ENCODE measurements around the gene TIAM1. TPM values are rescaled to one million over a fixed set of nuclear protein-coding genes. Genes with fewer than 3 reads are reported as not detected.

The TIAM1 gene
- total RNA-seq, 2 experiments from 2014 or later = 15.0 to 25.1 TPM

- no peaks in the 10 kb centered on the region for H3K4me1 ChIP-seq (ENCODE audit: insufficient read depth, low read length, poor library complexity, severe bottlenecking)
- H3K9me3 ChIP-seq (ENCODE audit: low read length) = no peaks in the 10 kb centered on the region
- CTCF ChIA-PET (ENCODE audit: unreplicated experiment) = no interaction called here
- no TSS peak for BruUV-seq (replicated peaks)
- no peak for DNase-seq (ENCODE audit: low spot score)
- no peaks in the 10 kb centered on the region for H3K36me3 ChIP-seq (ENCODE audit: insufficient read depth, low read length)
- no peak overlapping the region for H3K4me2 ChIP-seq (ENCODE audit: low read length)
- no peak for TF ChIP-seq EZH2phosphoT487 (IDR thresholded peaks at IDR 0.05; ENCODE audit: borderline replicate concordance, low read depth, low read length)
- TF ChIP-seq, protein P1, sequence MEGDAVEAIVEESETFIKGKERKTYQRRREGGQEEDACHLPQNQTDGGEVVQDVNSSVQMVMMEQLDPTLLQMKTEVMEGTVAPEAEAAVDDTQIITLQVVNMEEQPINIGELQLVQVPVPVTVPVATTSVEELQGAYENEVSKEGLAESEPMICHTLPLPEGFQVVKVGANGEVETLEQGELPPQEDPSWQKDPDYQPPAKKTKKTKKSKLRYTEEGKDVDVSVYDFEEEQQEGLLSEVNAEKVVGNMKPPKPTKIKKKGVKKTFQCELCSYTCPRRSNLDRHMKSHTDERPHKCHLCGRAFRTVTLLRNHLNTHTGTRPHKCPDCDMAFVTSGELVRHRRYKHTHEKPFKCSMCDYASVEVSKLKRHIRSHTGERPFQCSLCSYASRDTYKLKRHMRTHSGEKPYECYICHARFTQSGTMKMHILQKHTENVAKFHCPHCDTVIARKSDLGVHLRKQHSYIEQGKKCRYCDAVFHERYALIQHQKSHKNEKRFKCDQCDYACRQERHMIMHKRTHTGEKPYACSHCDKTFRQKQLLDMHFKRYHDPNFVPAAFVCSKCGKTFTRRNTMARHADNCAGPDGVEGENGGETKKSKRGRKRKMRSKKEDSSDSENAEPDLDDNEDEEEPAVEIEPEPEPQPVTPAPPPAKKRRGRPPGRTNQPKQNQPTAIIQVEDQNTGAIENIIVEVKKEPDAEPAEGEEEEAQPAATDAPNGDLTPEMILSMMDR (conservative IDR thresholded peaks at IDR 0.05; ENCODE audit: low read length) = no peak
- no peak overlapping the region for H3K4me3 ChIP-seq (ENCODE audit: low read depth, low read length, poor library complexity, severe bottlenecking)
- POLR2A ChIA-PET = interaction anchor here (0.6 to 0.7 kb wide), 2 partner anchors 11 to 776 kb away, joined by 3 to 4 read pairs; no protein-coding TSS in a partner anchor
- H3K27ac ChIP-seq (ENCODE audit: low read depth, low read length, poor library complexity, severe bottlenecking) = no peak overlapping the region
- no peaks in the 10 kb centered on the region for H3K9me2 ChIP-seq (ENCODE audit: insufficient read depth, low read length)
- H3K79me2 ChIP-seq (ENCODE audit: insufficient read depth, low read depth, low read length) = no peaks in the 10 kb centered on the region
- intact Hi-C loops (cut with micrococcal nuclease; ENCODE audit: unreplicated experiment) = no loop called here
- H4K20me1 ChIP-seq (ENCODE audit: insufficient read depth, low read length) = no peaks in the 10 kb centered on the region
- no peak overlapping the region for H2AFZ ChIP-seq (ENCODE audit: low read length)
Observed at GRCh38 chr21:31218830-31219608, 125.0 kb downstream of the TIAM1 start.

DNA sequence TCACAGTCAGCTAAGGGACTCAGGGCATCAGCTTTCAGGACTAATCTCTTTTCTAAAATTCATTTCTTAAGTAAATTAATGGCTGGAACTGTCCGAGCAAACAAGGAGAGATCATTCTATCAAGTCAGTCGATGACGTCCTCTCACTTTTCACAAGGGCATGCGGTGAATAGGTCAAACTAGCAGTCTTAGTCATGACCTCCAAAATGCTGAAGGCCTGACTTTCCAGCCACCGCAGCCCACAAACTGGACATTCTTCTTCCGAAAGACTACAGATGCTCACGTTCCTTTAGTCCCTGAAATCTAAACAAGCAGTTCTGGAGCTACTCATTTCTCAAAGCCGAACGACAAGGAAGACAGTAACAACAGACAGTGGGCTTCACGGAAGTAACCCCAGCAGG is 127.9 kb downstream of the TIAM1 start:
- H3K79me2 ChIP-seq (ENCODE audit: insufficient read depth, low read depth, low read length) = no peaks in the 10 kb centered on the region
- H3K4me1 ChIP-seq (ENCODE audit: insufficient read depth, low read length, poor library complexity, severe bottlenecking) = no peaks in the 10 kb centered on the region
- TF ChIP-seq EZH2phosphoT487 (IDR thresholded peaks at IDR 0.05; ENCODE audit: borderline replicate concordance, low read depth, low read length) = no peak
- TF ChIP-seq, protein P1 (conservative IDR thresholded peaks at IDR 0.05; ENCODE audit: low read length) = no peak
- CTCF ChIA-PET (ENCODE audit: unreplicated experiment) = no interaction called here
- no peak for DNase-seq (ENCODE audit: low spot score)
- H3K36me3 ChIP-seq (ENCODE audit: insufficient read depth, low read length) = no peaks in the 10 kb centered on the region
- H3K9me3 ChIP-seq (ENCODE audit: low read length) = no peaks in the 10 kb centered on the region
- H3K27ac ChIP-seq (ENCODE audit: low read depth, low read length, poor library complexity, severe bottlenecking) = no peak overlapping the region
- no peak overlapping the region for H3K4me3 ChIP-seq (ENCODE audit: low read depth, low read length, poor library complexity, severe bottlenecking)
- no TSS peak for BruUV-seq (replicated peaks)
- intact Hi-C loops (cut with micrococcal nuclease; ENCODE audit: unreplicated experiment) = no loop called here
- no peak overlapping the region for H3K4me2 ChIP-seq (ENCODE audit: low read length)
- no peaks in the 10 kb centered on the region for H3K9me2 ChIP-seq (ENCODE audit: insufficient read depth, low read length)
- POLR2A ChIA-PET = interaction anchor here (1.3 kb wide), 1 partner anchor 17 kb away, joined by 4 read pairs; no protein-coding TSS in a partner anchor
- no peaks in the 10 kb centered on the region for H4K20me1 ChIP-seq (ENCODE audit: insufficient read depth, low read length)
- H2AFZ ChIP-seq (ENCODE audit: low read length) = no peak overlapping the region

DNA sequence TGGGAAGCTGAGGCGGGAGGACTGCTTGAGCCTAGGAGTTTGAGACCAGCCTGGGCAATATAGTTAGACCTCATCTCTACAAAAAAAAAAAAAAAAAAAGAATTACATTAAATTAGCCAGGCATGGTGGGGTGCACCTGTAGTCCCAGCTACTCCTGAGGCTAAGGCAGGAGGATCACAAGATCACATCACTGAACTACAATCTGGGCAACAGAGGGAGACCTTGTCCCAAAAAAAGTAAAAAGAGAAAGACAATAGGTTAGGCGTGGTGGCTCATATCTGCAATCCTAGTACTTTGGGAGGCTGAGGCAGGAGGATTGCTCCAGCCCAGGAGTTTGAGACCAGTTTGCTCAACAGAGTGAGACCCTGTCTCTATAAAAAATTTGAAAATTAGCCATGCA is 130.3 kb downstream of the TIAM1 start:
- POLR2A ChIA-PET = interaction anchor here (1.0 to 1.3 kb wide), 2 partner anchors 9 to 345 kb away, joined by 3 to 4 read pairs; no protein-coding TSS in a partner anchor
- intact Hi-C loops (cut with micrococcal nuclease; ENCODE audit: unreplicated experiment) = no loop called here

More for the DNA sequence above, 130.3 kb downstream of the TIAM1 start:
- Histone ChIP-seq H2AFZ (ENCODE audit: low read length) (no peak overlapping the region), H3K4me2 (ENCODE audit: low read length) (no peak overlapping the region), H3K27ac (ENCODE audit: low read depth, low read length, poor library complexity, severe bottlenecking) (no peak overlapping the region), H3K79me2 (ENCODE audit: insufficient read depth, low read depth, low read length) (no peaks in the 10 kb centered on the region), H3K9me3 (ENCODE audit: low read length) (no peaks in the 10 kb centered on the region), H3K4me3 (ENCODE audit: low read depth, low read length, poor library complexity, severe bottlenecking) (no peak overlapping the region), H3K4me1 (ENCODE audit: insufficient read depth, low read length, poor library complexity, severe bottlenecking) (no peaks in the 10 kb centered on the region), H3K9me2 (ENCODE audit: insufficient read depth, low read length) (no peaks in the 10 kb centered on the region), H3K36me3 (ENCODE audit: insufficient read depth, low read length) (no peaks in the 10 kb centered on the region), H4K20me1 (ENCODE audit: insufficient read depth, low read length) (no peaks in the 10 kb centered on the region)
- BruUV-seq (replicated peaks) = no TSS peak
- DNase-seq (ENCODE audit: low spot score) = no peak
- CTCF ChIA-PET (ENCODE audit: unreplicated experiment) = no interaction called here
- TF ChIP-seq, protein P1 (conservative IDR thresholded peaks at IDR 0.05; ENCODE audit: low read length) = no peak
- TF ChIP-seq EZH2phosphoT487 (IDR thresholded peaks at IDR 0.05; ENCODE audit: borderline replicate concordance, low read depth, low read length) = no peak
